OCI-M1 (cell line): ENCODE data around the gene SLC2A4RG.
"Not testable (repeated sequence)": the region's sequence is repeated elsewhere in the genome, so short reads cannot be mapped to it uniquely, and the experiment has no call there.

Source experiments
- DNase-seq: peaks from one replicate; lab custom pipeline; 2025; lab: John Stamatoyannopoulos, UW

SLC2A4RG gene

GRCh38 chr20:63714858-63715257, 24.7 kb upstream of the SLC2A4RG start:
- no peak for DNase-seq

GRCh38 chr20:63718996-63719395, 20.6 kb upstream of the SLC2A4RG start:
- peak; percentile 10 for DNase-seq

GRCh38 chr20:63722967-63723622, 16.5 kb upstream of the SLC2A4RG start:
- not testable (repeated sequence) for DNase-seq

GRCh38 chr20:63730189-63730733, 9.3 kb upstream of the SLC2A4RG start:
- DNase-seq, result not testable (repeated sequence)

GRCh38 chr20:63731410-63731809, 8.2 kb upstream of the SLC2A4RG start:
- no peak for DNase-seq

GRCh38 chr20:63732118-63733095, 7.2 kb upstream of the SLC2A4RG start:
- no peak for DNase-seq

GRCh38 chr20:63733117-63733516, 6.5 kb upstream of the SLC2A4RG start:
- no peak for DNase-seq

GRCh38 chr20:63733579-63734081, 5.9 kb upstream of the SLC2A4RG start:
- no peak for DNase-seq

GRCh38 chr20:63734111-63734945, 5.2 kb upstream of the SLC2A4RG start:
- no peak for DNase-seq

- DNase-seq, result no peak
Observed at GRCh38 chr20:63734946-63735858, 4.4 kb upstream of the SLC2A4RG start.

GRCh38 chr20:63735859-63736718, 3.5 kb upstream of the SLC2A4RG start, which contains the start of gene LIME1:
TSS of gene LIME1 (plus strand) at chr20:63736664. CDS start at chr20:63737550, 886 bp downstream.
- DNase-seq, result no peak

- no peak for DNase-seq
Observed at GRCh38 chr20:63736893-63737694, 2.5 kb upstream of the SLC2A4RG start.

- DNase-seq, result no peak
Observed at GRCh38 chr20:63737695-63737944, 2.0 kb upstream of the SLC2A4RG start.

GRCh38 chr20:63737945-63738686, 1.5 kb upstream of the SLC2A4RG start:
- DNase-seq, result no peak

- no peak for DNase-seq
Observed at GRCh38 chr20:63738687-63739129, 868 bp upstream of the SLC2A4RG start.

GRCh38 chr20:63740070-63740626, 572 bp downstream of the SLC2A4RG start:
- peak; percentile 64 for DNase-seq

GRCh38 chr20:63740627-63741353, 1.2 kb downstream of the SLC2A4RG start:
- peak; percentile 89 for DNase-seq
